Stimulated activated CD4-positive, alpha-beta T cell treated with anti-CD3 and anti-CD28 coated beads, Interleukin-15, amount 100 ng/mL, for 48 hours (primary cell): ENCODE data around the gene ERCC6L.

Source experiments
- DNase-seq, 2 donors: peaks; one replicate each; pipeline ENCODE4 v3.0.0-alpha.2; 2020; ENCODE audit warnings: low read depth in 2 of 2

The ERCC6L gene

DNA sequence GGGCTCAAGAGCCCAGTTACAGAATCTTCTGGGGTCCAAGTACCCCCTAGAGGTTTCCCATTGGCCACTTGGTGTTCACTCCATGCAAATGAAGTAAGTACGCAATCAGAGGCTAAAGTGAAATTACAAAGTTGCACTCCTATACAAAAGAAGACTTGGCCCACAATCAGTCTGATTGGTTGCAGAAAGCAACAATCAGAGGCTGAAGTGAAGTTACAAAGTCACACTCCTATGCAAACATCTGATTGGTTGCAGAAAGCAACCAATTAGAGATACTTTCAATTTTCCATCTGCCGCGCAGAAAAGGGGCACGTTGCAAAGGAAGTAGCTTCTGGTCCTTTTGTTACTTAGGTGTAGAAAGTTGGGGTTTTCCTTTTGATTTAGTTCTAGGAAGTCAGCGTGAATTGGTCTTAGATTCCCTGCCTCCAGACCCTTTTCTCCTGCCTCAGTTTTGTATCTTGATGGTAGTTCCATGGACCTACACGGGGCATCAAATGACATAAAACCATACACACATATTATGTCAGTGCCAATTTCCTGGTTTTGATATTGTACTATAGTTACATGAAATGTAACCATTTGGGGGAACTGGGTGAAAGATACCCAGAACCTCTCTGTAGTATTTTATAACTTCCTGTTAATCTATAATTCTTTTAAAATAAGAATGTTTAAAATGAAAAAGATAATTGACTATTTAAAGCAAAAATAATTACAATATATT lies 69.7 kb downstream of the ERCC6L start:
- DNase-seq, result no peak

DNA sequence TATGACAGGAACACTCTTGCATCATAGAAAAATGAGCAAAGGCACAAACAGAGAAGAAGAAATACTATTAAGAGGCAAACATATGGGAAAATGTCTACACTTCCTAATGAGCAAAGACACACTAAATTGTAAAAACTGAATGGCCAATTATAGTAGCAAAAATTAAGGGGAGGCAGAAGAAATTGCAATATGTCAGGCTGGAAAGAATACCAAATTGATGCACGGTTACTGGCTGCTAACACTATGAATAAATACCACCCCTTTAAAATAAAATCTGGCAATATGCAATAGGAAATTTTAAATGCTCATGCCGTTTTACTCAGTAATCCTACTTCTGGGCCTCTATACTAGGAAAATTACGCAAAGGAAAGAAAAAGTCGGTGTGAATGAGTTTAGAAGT lies 73.3 kb downstream of the ERCC6L start:
- DNase-seq, result no peak

DNA sequence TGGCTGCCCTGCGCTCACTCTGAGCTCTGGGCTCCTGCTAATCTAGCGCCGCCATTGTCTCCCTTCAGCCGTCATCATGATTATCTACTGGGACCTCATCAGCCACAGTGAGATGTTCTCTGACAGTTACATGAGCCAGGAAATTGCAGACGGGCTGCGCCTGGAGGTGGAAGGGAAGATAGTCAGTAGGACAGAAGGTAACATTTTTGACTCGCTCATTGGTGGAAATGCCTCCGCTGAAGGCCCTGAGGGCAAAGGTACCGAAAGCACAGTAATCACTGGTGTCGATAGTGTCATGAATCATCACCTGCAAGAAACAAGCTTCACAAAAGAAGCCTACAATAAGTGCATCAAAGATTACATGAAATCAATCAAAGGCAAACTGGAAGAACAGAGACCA lies 79.1 kb downstream of the ERCC6L start:
- no peak for DNase-seq

DNA sequence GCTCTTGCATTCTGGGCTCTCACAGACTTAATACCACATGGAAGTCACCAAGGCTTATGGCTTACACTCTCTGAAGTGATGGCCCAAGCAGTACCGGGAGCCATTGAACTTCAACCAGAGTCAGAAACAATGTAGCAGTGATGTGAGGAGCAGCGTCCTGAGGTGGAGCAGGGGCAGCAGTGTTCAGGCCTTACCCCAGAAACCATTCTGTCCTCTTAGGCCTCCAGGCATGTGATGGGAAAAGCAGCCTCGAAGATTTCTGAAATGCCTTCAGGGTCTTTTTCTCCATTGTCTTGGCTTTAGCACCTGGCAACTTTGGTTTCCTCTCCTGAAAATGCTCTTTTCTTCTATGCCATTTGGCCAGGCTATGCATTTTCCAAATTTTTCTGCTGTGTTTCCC lies 80.1 kb downstream of the ERCC6L start:
- DNase-seq, result no peak
